ENCODE results near the gene SLCO1A2.

Gene SLCO1A2

GRCh38 chr12:21324551-21324950 lies 10.2 kb downstream of the SLCO1A2 start:
- no peak overlapping the region for H3K4me3 ChIP-seq (ENCODE audit: low read depth in 1 of 2, low read length in 1 of 2)
- H3K9me3 ChIP-seq, result no peaks in the 10 kb centered on the region
- H3K4me1 ChIP-seq (ENCODE audit: control insufficient read depth in 1 of 2, insufficient read depth in 1 of 2, low read depth in 1 of 2, low read length in 1 of 2), result no peaks in the 10 kb centered on the region
- no peaks in the 10 kb centered on the region for H3K36me3 ChIP-seq
- H3K27ac ChIP-seq, result no peak overlapping the region
- TF ChIP-seq, protein P1, sequence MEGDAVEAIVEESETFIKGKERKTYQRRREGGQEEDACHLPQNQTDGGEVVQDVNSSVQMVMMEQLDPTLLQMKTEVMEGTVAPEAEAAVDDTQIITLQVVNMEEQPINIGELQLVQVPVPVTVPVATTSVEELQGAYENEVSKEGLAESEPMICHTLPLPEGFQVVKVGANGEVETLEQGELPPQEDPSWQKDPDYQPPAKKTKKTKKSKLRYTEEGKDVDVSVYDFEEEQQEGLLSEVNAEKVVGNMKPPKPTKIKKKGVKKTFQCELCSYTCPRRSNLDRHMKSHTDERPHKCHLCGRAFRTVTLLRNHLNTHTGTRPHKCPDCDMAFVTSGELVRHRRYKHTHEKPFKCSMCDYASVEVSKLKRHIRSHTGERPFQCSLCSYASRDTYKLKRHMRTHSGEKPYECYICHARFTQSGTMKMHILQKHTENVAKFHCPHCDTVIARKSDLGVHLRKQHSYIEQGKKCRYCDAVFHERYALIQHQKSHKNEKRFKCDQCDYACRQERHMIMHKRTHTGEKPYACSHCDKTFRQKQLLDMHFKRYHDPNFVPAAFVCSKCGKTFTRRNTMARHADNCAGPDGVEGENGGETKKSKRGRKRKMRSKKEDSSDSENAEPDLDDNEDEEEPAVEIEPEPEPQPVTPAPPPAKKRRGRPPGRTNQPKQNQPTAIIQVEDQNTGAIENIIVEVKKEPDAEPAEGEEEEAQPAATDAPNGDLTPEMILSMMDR (IDR thresholded peaks at IDR 0.05), result no peak
- no peaks in the 10 kb centered on the region for H3K27me3 ChIP-seq

GRCh38 chr12:21323736-21324135 lies 11.0 kb downstream of the SLCO1A2 start:
- no peaks in the 10 kb centered on the region for H3K36me3 ChIP-seq
- H3K27ac ChIP-seq, result no peak overlapping the region
- H3K27me3 ChIP-seq, result no peaks in the 10 kb centered on the region
- H3K9me3 ChIP-seq, result no peaks in the 10 kb centered on the region
- TF ChIP-seq, protein P1 (IDR thresholded peaks at IDR 0.05), result no peak
- no peaks in the 10 kb centered on the region for H3K4me1 ChIP-seq (ENCODE audit: control insufficient read depth in 1 of 2, insufficient read depth in 1 of 2, low read depth in 1 of 2, low read length in 1 of 2)
- no peak overlapping the region for H3K4me3 ChIP-seq (ENCODE audit: low read depth in 1 of 2, low read length in 1 of 2)

GRCh38 chr12:21308785-21309184 lies 25.9 kb downstream of the SLCO1A2 start:
- Histone ChIP-seq H3K9me3 (no peaks in the 10 kb centered on the region), H3K27me3 (no peaks in the 10 kb centered on the region), H3K27ac (no peak overlapping the region), H3K4me3 (ENCODE audit: low read depth in 1 of 2, low read length in 1 of 2) (no peak overlapping the region), H3K4me1 (ENCODE audit: control insufficient read depth in 1 of 2, insufficient read depth in 1 of 2, low read depth in 1 of 2, low read length in 1 of 2) (no peaks in the 10 kb centered on the region), H3K36me3 (no peaks in the 10 kb centered on the region)
- TF ChIP-seq, protein P1 (IDR thresholded peaks at IDR 0.05), result no peak

GRCh38 chr12:21305661-21306060 lies 29.1 kb downstream of the SLCO1A2 start:
- no peaks in the 10 kb centered on the region for H3K27me3 ChIP-seq
- H3K36me3 ChIP-seq, result no peaks in the 10 kb centered on the region
- no peak overlapping the region for H3K4me3 ChIP-seq (ENCODE audit: low read depth in 1 of 2, low read length in 1 of 2)
- H3K9me3 ChIP-seq, result no peaks in the 10 kb centered on the region
- H3K4me1 ChIP-seq (ENCODE audit: control insufficient read depth in 1 of 2, insufficient read depth in 1 of 2, low read depth in 1 of 2, low read length in 1 of 2), result no peaks in the 10 kb centered on the region
- no peak overlapping the region for H3K27ac ChIP-seq
- TF ChIP-seq, protein P1 (IDR thresholded peaks at IDR 0.05), result no peak

GRCh38 chr12:21300632-21301031 lies 34.1 kb downstream of the SLCO1A2 start:
- Histone ChIP-seq H3K4me3 (ENCODE audit: low read depth in 1 of 2, low read length in 1 of 2) (no peak overlapping the region), H3K27ac (no peak overlapping the region), H3K27me3 (no peaks in the 10 kb centered on the region), H3K4me1 (ENCODE audit: control insufficient read depth in 1 of 2, insufficient read depth in 1 of 2, low read depth in 1 of 2, low read length in 1 of 2) (no peaks in the 10 kb centered on the region), H3K36me3 (no peaks in the 10 kb centered on the region), H3K9me3 (no peaks in the 10 kb centered on the region)
- TF ChIP-seq, protein P1 (IDR thresholded peaks at IDR 0.05), result no peak

Data from neutrophil (primary cell).